H4 (cell line): ENCODE results near the gene CEP120. TPM values are rescaled to one million over a fixed set of nuclear protein-coding genes. Genes with fewer than 3 reads are reported as not detected.
A peak's percentile ranks its signal among the peaks of the same experiment; 100 is the strongest.

Source experiments
- DNase-seq: peaks from one replicate; pipeline ENCODE4 v3.0.0-alpha.2; 2015; ENCODE audit warnings: low spot score
- total RNA-seq: library from RNA; depleted of rRNA; stranded (reverse); fragments of >200 nt; shearing (Covaris generic); gene quantifications from 2 replicates; pipeline ENCODE4 v1.2.3, GENCODE V29; 2014; rRNA removed

Gene CEP120
- total RNA-seq, 1 experiment from 2014 or later = 17.0 TPM

GRCh38 chr5:123299136-123299535, 124.1 kb downstream of the CEP120 start:
- DNase-seq = no peak

GRCh38 chr5:123298335-123299030, 124.7 kb downstream of the CEP120 start:
- DNase-seq = no peak

GRCh38 chr5:123297866-123298265, 125.3 kb downstream of the CEP120 start:
- peak; percentile 77 for DNase-seq

- peak; percentile 28 for DNase-seq
These were observed 125.9 kb downstream of the CEP120 start for GRCh38 chr5:123297198-123297831.

Other genes with a start within 250 kb of the CEP120 start
- 34.8 and 45.6 TPM in 2 replicates for gene CSNK1G3, start 88.8 kb upstream of the CEP120 start, total RNA-seq